NCI-H2227 (cell line): ENCODE data around the gene PLP1.
"Not testable (repeated sequence)": the region's sequence is repeated elsewhere in the genome, so short reads cannot be mapped to it uniquely, and the experiment has no call there.

Experiments used
- DNase-seq: peaks from one replicate; lab custom pipeline; 2025; ENCODE audit not compliant: unreplicated experiment; lab: John Stamatoyannopoulos, UW

The PLP1 gene

GRCh38 chrX:103780336-103781061 is 3.9 kb downstream of the PLP1 start:
- no peak for DNase-seq

GRCh38 chrX:103781062-103781402 is 4.4 kb downstream of the PLP1 start:
- DNase-seq, result no peak

GRCh38 chrX:103781706-103782105 is 5.1 kb downstream of the PLP1 start:
- no peak for DNase-seq

- DNase-seq, result no peak
Observed at GRCh38 chrX:103782640-103783039, 6.0 kb downstream of the PLP1 start.

- DNase-seq, result no peak
Observed at GRCh38 chrX:103783196-103783595, 6.6 kb downstream of the PLP1 start.

GRCh38 chrX:103783971-103784370 is 7.3 kb downstream of the PLP1 start:
- DNase-seq, result no peak

- DNase-seq, result no peak
Observed at GRCh38 chrX:103789004-103789403, 12.4 kb downstream of the PLP1 start.

- DNase-seq, result no peak
Observed at GRCh38 chrX:103791228-103791627, 14.6 kb downstream of the PLP1 start.

- no peak for DNase-seq
Observed at GRCh38 chrX:103791826-103792485, 15.3 kb downstream of the PLP1 start.

- DNase-seq, result no peak
Observed at GRCh38 chrX:103792916-103793544, 16.4 kb downstream of the PLP1 start.

GRCh38 chrX:103793545-103793940 is 16.9 kb downstream of the PLP1 start:
- DNase-seq, result no peak

GRCh38 chrX:103794119-103794518 is 17.5 kb downstream of the PLP1 start:
- no peak for DNase-seq

GRCh38 chrX:103797691-103798090 is 21.1 kb downstream of the PLP1 start:
- no peak for DNase-seq

GRCh38 chrX:103800318-103800717 is 23.7 kb downstream of the PLP1 start:
- DNase-seq, result no peak

- no peak for DNase-seq
Observed at GRCh38 chrX:103805860-103806259, 29.2 kb downstream of the PLP1 start.

GRCh38 chrX:103806862-103807474 is 30.3 kb downstream of the PLP1 start:
- DNase-seq, result no peak

GRCh38 chrX:103811858-103812257 is 35.2 kb downstream of the PLP1 start:
- DNase-seq, result no peak

GRCh38 chrX:103817101-103817500 is 40.5 kb downstream of the PLP1 start:
- DNase-seq, result not testable (repeated sequence)

GRCh38 chrX:103817502-103817901 is 40.9 kb downstream of the PLP1 start:
- peak; percentile 84 for DNase-seq

- DNase-seq, result no peak
Observed at GRCh38 chrX:103818842-103819619, 42.4 kb downstream of the PLP1 start.

GRCh38 chrX:103820802-103821201 is 44.2 kb downstream of the PLP1 start:
- DNase-seq, result not testable (repeated sequence)
